GM18498 (cell line): Measurements from ENCODE around the gene GJD2.

Source experiments
- ATAC-seq: cut with Tn5 transposase; IDR thresholded peaks from one replicate; pipeline ENCODE4 v1.9.1; 2021; ENCODE audit warnings: mild to moderate bottlenecking, moderate library complexity; ENCODE audit not compliant: unreplicated experiment

Gene GJD2

DNA sequence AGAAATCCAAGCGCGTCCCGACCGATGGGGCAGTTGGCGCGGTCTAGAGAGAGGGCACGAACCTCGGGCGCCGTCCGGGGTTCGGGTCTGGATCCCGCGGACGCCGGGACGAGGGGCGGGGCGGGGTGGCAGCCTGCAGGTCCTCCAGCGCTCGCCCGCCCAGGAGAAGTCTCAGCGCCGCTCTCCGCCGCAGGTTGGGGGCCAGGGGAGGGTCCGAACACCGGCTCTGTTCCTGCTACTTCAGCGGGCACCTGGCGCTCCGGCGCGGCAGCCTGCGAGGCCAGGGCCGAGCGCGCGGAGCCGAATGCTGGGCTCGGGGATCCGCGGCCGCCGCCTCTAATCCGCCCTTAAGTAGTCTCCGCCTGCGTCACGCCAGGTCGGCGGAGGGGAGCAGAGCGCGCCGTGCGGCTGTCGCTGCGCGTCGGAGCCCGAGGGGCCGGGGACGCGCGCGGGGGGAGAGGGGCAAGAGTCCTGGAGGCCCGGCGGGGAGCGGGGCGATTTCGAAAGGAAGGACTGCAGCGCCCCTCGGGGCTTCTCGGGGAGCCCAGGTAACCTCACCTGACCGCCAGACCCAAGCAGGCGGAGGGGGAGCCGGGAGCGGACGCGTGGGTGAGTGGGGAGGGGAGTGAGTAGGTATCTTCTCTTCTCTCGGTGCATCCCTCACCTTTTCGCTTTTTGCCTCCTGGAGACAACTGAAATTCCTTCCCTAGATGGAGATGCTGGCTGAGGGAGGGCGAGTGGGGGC is at the start of gene GJD2:
TSS of gene GJD2 (minus strand) at position 325 of the 745 bp plus-strand sequence. CDS start 510 bp downstream, outside the sequence.
- no peak for ATAC-seq

DNA sequence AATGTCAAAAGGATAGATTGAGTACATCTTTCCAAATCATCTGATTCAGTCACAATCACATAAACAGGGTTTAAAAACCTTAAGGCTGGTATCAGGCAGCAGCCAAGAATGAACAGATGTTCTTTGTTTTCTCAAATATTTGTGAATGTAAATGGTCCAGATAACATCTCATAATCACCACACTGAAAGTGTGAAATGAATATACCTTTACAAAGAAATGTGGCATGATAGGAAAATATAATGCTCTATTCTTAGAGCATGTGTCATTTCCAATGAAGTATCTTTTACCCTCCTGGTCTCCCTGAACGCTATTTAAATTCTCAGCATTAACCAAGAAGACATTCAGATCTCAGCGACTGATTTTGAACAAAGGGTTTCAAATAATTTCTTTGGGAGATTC is 49.3 kb upstream of the GJD2 start:
- ATAC-seq, result no peak

DNA sequence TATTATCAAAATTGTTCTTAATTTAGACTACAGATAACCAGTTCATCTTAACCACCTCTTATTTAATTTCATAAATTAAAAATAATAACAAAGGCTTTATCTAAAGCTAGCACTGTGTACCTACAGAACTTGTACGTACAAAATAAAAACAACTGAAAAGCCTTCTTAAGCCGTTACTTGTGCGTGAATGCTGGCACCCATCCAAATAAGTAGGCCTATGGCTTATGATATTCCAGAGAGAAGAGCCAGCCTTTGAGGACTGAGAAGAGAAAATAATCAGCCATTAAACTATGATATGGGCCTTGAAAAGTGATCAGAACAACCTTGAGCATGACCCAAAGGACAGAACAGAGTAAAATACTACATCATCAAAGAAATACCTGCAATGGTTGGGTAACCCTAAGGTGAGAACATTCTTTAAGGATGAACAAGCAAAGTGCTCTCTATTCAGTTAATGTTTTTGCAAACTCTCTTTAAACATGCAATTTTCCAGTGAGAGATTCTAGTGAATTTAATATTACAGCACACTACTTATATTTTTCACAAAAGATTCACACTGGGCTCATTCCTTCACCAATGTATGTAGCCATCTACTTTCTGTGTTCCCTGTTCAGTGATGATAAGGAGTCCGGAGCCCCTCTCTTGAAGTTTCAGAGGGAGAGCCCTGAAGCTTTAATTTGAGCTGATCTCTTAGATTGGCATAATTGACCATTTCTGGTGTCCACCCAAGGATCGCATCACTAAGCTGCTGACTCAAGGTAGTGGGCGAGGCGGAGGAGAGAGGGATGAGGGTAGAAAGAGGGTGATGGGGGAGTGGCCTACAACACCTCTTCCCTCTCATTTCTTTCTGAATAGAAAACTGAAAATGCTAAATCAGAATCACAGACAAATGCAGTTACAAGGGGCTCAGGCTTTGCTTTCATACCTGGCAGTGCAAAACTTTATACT is 48.3 kb upstream of the GJD2 start:
- ATAC-seq, result no peak

DNA sequence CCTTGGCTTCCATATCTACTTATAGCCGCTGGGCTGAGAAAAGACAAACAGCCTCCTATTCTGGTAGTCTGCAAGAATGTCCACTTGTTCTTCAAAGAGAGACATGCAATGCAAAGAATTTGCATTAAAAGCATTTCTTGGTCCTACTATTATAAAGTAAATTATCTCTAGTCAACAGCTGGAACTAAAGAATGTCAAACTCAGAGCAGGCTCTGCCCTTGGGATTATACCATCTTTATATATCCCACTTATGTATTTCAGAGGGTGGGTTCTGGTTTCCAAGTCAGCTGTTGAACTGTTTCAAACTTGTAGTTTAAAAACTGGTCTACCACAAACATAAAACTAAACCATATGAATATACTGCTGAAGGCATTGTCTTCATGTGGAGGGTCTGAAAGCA is 47.6 kb upstream of the GJD2 start:
- ATAC-seq, result no peak

DNA sequence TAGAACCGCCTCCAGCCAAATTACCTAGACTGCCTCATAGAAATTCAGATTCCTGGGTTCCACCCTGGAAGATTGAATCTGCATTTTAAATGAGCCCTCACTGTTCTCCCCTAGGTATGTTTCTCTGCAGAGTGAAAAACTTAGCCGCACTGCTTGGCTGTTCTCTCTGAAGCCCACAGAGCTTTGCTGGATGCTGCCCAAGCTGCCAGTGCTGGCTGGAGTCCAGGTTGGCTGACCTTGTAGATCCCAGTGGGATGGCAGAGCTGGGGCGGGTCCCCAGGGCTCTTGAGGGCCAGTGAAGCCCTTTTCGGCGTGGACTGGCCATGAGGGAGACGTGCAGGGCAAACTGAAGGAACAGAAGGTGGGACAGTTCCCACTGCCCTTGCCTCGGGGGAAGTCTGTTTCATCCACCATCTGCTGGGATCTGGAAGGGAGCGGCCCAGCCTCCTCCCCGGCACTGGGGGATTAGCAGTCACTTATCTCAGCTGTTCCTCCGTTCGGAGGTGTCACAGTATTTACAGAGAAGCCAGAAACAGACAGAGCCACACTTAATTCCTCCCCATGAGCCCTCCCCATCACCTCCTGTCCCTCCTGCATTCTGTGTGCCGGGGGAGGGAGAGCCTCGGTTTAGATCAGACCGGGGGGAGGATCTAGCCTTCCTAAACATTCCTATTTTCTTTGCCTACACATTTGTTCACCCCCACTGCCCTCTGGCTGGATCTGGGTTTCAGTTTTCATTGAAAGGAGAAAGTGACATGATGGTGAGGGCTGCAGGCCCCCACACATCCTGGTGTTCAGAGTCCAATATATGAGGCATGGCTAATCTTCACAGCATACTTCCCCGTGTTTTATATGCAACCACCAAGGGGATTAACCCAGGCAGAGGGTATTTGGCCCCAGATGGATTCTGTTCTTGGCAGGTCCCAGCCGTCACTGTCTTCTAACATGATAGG is 44.6 kb upstream of the GJD2 start:
- ATAC-seq, result no peak

DNA sequence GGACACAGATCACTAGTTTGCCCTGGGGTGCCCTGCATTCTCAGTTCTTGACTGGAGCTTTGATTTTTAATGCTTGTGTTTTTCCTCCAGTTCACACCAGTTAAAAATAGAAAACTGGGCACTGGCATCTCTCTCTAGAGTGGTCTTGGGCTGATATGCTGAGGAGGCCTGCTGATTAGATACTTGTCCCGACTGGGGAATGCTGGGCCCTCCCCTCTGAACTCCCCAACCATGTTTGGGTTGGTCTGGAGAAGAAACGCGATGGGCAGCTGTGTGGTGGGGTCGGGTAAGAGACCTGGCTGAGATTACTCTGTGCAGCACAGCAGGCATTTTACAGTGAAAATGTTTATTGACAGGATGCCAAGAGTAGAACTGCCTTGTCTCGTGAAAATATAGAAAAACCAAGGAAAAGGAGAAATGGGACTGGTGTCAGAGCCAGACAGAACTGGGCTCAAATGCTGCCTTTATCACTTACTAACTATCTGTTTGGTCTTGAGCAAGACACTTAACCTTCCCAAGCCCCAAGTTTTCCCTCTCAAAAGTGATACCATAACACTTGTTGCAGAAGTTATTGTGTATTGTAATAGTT is 42.1 kb upstream of the GJD2 start:
- ATAC-seq, result no peak

DNA sequence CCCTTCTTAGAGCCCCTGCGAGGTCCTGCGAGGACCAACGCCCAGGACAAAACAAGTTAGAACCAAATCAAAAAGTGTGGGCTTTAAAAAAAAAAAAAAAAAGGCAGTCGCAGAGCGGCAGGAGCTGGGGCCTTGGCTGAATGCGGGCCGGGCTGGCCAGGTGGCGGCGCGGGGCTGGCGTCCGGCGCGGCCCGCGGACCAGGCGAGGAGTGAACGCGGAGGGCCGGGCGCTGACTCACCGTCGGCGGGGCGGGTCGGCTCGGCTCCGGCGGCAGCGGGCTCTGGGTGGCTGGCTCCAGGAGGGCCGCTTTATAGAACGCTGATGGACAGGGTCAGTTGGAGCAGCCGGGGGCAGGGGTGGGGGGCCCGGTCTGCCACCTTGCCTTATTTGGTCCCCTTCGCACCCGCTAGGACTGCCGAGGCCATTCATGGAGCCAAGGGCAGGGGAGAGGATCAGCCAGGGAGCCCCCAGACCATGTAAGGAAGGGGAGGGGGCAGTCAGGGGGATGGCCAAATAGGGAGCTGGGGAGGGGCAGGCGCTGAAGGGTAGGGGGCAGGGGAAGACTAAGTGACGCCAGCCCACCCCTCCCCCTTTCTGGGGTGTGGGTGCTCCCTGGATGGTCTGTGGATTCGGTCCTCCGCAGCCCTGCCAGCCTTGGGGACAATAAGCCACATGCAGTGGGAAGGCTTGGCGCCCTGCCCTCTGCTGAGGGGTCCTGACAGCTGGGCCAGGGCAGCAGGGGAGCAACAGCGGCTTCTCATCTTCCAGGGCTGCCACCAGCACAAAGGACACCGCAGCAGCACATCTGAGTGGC is 40.7 kb upstream of the GJD2 start, which contains the start of gene ACTC1:
TSS of gene ACTC1 (minus strand) at position 283 of the 815 bp plus-strand sequence. CDS start 741 bp downstream, outside the sequence.
- no peak for ATAC-seq

DNA sequence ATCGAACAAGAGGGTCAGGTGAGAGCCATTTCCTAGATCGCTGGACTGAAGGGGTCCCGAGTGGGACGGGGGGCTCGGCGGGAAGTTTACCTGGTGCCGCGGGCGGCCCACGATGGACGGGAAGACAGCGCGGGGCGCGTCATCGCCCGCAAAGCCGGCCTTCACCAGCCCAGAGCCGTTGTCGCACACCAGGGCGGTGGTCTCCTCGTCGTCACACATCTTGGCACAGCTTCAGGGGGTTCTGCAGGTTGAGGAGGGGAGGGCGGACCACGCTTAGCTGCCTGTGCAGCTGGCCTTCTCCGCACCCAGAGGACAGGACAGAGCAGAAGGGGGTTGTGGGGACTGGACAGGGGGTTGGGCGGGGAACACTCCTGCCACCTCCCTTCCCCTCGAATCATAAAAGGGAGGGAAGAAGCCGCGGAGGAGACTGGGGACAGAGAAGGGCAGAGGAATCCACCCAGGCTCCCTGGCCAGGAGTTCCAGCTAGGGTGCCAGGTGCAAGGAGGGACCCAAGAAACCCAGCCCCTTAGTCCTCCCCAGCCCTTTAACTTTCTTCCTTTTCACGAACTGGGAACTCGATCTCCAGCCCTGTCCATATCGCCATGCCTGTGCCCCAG is 39.9 kb upstream of the GJD2 start:
- no peak for ATAC-seq

DNA sequence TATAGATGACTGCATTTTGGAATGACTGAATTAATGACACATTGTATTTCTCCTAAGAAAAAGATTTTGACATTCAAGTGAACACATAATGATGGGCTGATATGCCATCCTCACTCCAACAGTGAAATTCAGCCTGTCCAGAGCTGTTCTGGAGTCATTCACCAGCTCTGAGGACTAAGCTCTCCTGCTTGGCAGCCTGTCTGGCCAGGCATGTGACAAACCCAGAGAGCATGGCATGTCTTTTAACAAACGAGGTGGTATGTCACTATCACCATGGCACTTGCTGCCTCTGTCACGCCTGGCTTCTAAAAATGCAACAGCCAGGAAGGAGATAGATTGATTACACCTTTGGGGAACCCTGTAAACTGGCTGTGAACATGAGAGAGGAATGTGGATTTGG is 39.1 kb upstream of the GJD2 start:
- no peak for ATAC-seq

DNA sequence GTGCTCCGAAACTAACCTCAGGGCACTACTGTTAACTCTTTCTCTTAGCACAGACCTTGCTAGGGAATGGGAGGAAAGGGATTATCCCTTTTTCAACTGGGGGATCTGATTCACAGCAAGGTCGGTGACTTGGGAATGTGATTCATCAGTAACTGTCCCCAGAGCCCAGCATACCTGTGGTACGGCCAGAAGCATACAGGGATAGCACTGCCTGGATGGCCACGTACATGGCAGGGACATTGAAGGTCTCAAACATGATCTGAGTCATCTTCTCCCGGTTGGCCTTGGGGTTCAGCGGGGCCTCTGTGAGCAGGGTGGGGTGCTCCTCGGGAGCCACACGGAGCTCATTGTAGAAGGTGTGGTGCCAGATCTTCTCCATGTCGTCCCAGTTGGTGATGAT is 38.3 kb upstream of the GJD2 start:
- ATAC-seq, result no peak

DNA sequence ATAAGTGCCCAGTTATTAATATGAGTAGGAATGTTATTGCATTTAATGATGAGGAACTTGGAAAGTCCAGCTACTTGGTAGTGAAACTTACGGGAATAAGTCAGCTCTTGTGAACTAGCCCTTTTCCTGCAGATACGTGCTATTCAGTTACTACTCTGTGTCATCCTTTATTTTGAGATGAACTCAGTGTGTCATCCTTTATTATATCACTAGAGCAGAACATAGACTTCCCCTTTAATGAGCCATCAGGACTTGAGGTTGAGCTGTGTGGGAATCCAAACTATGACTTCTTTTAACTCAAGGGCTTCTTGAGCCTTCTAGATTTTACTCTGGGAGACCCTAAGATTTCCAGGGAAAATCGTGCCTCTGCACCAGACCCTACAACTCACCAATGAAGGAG is 36.9 kb upstream of the GJD2 start:
- ATAC-seq, result no peak

DNA sequence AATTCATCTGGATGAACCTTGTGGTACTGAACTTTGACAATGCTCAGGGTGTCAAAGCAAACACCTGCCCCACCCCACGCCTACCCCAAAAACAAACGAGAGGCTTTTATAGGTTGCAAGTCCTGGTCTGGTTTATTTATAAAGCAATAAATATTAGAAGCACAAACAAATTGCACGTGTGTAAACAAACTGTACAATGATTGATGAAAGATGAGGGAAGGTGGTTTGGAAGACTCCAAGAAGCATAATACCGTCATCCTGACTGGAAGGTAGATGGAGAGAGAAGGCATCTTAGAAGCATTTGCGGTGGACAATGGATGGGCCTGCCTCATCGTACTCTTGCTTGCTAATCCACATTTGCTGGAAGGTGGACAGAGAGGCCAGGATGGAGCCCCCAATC is 35.3 kb upstream of the GJD2 start:
- ATAC-seq, result no peak

DNA sequence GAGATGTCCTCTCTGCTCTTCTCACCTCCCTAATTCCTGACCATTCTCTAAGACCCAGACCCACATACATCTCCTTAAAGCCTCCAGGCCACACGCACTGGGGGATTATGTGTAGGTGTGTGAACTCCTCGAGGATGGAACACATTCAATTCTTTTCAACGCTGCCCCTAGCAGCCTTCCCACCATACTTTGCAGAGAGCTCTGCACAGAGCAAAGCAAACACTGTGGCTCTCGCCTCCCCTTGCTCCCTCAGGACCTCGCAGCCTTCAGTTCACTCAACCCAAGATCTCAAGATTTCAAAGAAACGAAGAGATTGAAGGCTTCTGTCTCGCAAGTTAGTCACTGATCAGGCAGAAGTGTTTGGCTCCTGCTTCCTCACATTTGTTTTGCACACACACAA is 34.5 kb upstream of the GJD2 start:
- ATAC-seq, result no peak

DNA sequence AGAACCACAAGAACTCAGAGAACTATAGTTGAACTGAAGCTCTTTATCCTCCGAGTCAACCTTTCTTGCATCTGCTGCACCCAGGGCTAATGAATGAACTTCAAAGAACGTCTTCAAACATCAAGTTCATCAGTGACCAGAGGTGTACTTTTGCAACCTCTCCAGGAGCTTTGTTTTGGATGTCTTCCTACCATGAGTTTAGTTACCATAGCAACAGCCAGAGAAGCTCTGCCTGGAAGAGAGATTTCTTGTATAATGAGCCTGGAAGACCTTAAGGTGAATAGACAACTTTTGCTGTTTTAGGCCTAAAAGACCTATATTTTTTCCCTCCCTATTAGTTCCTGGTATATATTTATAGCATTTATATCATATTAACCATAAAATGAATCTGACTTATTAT is 31.4 kb upstream of the GJD2 start:
- ATAC-seq, result no peak

DNA sequence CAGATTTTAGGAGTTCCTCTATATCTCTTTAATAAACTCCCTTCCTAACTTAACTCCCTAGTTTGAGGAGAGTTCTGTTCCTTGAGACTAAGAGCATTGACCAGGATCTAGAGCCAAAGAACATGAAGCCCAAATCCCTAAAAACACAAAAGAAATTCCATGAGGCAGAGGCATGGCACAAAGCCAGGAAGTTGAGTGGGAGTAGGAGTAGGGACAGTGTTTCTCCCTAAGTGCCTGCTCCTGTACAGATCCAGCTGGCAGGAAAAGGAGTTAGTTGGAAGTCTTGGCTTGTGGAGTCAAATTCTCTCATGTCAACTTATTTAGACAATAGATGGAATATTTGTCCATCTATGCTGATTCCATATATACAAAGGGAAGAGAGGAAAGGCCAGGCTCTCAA is 29.2 kb upstream of the GJD2 start:
- ATAC-seq, result no peak

DNA sequence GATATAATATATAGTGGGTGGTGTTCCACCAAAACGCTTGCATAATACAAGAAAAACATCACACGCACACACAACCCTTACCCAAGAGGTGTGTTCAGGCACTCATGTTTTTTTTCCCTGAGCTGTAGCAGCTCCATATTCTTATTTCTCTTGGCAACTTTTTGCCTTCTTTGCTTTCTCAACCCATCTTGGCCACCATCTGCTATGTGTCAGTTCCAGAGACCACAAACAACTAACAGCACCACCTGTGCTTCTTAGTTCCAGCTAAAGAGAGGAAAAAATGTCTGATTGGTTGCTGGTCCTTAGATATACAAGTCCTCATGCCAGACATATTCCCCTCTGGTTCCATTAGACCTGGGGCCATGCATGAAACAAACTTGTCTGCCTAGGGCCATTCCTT is 28.6 kb upstream of the GJD2 start:
- no peak for ATAC-seq

DNA sequence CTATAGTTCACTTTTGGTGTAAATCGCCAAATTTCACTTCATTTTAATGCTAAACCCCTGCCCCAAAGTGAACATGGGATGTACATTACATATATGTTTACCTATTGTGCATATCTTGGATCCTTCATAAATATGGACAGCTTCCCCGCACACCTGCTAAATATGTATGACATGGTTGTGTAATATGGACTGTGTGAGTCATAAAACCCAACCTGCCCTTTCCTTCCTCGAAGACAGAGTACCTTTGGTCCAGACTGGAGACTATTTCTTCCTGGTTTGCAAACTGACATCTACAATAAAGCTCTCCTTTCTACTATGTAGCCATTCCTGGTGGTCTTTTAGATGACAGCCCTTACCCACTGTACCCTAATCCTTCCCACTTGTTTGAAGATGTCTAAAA is 28.1 kb upstream of the GJD2 start:
- ATAC-seq, result no peak

DNA sequence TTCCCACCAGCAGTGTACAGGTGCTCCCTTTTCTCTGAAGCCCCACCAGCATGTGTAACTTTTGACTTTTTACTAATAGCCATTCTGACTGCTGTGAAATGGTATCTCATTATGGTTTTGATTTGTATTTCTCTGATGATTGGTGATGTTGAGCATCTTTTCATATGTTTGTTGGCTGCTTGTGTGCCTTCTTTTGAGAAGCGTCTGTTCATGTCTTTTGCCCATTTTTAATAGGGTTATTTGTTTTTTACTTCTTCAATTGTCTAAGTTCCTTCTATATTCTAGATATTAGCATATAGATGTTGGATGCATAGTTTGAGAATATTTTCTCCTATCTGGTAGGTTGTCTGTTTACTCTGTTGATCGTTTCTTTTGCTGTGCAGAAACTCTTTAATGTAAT is 25.9 kb upstream of the GJD2 start:
- ATAC-seq, result no peak

DNA sequence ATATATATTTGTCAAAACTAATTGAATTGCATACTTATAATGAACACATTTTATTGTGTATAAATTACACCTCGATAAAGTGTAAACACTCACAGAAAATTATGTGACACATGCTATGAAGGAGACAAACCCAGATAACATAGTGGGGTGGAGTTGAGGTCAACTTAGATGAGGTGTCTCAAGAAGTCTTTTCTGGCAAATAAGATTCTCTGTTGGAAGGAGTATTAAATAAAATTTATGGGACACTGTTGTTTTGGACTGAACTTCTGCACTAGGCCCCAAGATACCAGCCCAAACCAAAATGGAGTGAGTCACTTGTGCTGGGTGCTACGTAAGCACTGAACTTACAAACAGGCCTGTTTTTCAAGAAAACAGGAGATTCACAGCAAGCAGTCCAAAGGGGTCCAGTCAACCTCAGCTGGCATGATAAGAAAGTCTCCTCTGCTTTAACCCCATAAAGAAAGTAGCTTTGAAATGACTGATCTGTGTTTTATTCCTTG is 21.9 kb upstream of the GJD2 start:
- no peak for ATAC-seq
